Activated CD4-positive, alpha-beta T cell treated with anti-CD3 and anti-CD28 coated beads, Interleukin-2, amount 50 U/mL, for 24 hours (primary cell): ENCODE data around the gene ARHGEF19.
"Not testable (repeated sequence)": the region's sequence is repeated elsewhere in the genome, so short reads cannot be mapped to it uniquely, and the experiment has no call there.

Source experiments
- DNase-seq, 2 donors: peaks; one replicate each; pipeline ENCODE4 v3.0.0-alpha.2; 2020; ENCODE audit warnings: low read depth in 1 of 2, low spot score in 1 of 2

ARHGEF19 gene

GRCh38 chr1:16222716-16223115, 10.3 kb upstream of the ARHGEF19 start:
- DNase-seq: not testable (repeated sequence)

GRCh38 chr1:16221499-16221898, 9.0 kb upstream of the ARHGEF19 start:
- no peak for DNase-seq

GRCh38 chr1:16219968-16220500, 7.6 kb upstream of the ARHGEF19 start:
- DNase-seq: no peak

GRCh38 chr1:16218674-16219071, 6.2 kb upstream of the ARHGEF19 start:
- no peak for DNase-seq

DNA sequence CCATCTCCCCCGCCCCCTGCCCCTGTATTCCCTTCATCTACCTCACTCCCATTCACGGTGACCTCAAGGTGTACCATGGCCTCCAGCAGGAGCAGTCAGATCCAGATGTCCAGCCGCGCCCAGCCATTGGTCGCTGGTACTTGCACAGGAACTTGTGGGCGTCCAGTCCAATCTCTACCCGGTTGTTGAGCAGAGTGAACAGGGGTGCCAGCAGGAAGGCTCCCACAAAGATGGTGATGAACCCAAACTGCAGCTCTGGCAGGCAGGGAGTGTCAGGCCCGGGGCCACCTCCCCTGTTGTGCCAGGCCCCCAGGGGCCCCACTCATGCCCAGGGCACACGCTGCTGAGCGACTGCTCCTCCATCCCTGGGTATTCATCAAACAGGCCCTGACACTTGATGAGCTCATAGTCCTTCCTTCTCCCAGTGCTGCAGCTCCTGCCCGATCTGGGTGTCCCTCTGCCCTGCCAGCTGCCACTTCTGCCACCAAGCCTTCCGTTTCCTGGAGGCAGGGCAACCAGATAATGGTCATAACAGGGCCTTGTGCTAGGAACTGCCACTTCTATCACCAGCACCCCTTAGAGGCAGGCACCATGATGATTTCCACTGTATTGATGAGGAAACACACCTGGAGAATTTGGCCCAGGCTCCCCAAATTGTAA, 5.7 kb upstream of the ARHGEF19 start:
- DNase-seq: no peak

DNA sequence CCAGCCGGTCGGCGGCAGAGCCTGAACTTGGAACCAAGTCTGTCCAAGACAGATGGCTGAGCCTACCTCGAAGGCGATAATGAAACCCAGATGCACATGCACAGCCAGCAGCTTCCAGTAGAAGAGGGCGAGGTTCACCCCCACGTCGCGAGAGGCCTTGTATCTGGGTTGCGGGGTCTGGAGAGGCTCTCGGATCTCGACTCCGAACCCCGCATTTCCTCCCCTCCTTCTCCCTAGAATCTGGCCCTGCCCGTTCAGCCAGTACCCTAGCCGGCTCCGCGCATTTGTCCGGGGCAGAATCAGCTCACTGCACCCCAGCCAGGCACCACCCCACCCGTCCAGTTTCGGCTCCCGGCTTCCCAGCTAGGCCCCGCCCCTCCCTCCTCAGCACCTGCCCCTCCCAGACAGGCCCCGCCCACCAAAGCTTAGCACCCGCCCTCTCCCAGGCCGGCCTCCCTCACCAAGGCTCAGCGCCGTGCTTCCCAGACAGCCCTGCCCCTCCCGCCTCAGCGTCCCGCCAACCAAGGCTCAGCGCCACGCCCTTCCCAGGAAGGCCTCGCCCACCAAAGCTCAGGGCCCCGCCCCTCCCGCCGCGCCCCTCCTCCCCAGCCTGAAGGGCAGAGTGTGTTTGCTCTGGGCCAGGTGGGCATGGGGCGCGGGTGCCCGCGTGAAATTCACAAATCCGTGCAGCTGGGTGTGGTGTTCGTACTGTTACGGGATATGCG, 4.8 kb upstream of the ARHGEF19 start:
- peak; percentile 80 to 91 for DNase-seq

- peak in 1 of 2 donors; percentile 42 for DNase-seq
These were observed 3.7 kb upstream of the ARHGEF19 start for GRCh38 chr1:16215882-16216753.

DNA sequence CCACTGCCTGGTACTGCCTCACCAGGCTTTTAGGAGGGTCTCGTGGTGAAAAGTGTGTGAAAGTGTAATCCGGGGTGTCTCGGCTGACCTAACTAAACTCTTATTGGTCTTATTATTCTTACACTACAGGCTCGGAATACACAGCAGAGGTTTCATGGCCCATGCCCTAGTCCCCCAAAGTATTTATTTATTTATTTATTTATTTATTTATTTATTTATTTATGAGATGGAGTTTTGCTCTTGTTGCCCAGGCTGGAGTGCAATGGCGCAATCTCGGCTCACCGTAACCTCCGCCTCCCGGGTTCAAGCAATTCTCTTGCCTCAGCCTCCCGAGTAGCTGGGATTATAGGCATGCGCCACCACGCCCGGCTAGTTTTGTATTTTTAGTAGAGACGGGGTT, 2.8 kb upstream of the ARHGEF19 start:
- DNase-seq: not testable (repeated sequence)

DNA sequence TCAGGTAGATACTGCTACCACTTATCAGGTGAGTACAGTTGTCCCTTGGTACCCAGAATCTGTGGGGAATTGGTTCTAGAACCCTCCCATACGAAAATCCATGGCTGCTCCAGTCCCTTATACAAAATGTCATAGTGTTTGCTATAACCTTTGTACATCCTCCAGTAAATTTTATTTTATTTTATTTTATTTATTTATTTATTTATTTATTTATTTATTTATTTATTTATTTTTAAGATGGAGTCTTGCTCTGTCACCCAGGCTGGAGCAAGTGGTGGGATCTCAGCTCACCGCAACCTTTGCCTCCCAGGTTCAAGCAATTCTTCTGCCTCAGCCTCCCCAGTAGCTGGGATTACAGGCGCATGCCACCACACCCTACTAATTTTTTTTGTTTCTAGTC, 1.1 kb upstream of the ARHGEF19 start:
- not testable (repeated sequence) for DNase-seq

- DNase-seq: no peak
These were observed 561 bp upstream of the ARHGEF19 start for GRCh38 chr1:16213013-16213412.

DNA sequence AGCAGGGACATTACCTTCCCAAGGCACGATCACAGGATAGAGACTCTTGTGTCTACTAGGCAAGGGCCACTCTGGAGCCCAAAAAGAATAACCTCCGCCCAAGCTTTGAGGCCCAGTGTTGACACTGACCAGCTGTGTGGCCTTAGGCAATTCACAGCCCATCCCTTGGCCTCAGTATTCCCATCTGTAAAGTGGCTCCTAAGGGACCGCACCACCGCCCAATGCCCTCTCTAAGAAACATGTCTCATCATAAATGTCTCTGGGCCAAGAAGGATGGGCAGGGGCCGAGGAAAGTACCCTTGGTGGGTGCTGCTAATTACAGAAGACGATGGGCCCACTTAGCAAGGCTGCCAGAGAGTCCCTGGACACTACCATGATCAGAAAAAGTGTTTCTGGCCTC, 628 bp downstream of the ARHGEF19 start:
- DNase-seq: no peak

DNA sequence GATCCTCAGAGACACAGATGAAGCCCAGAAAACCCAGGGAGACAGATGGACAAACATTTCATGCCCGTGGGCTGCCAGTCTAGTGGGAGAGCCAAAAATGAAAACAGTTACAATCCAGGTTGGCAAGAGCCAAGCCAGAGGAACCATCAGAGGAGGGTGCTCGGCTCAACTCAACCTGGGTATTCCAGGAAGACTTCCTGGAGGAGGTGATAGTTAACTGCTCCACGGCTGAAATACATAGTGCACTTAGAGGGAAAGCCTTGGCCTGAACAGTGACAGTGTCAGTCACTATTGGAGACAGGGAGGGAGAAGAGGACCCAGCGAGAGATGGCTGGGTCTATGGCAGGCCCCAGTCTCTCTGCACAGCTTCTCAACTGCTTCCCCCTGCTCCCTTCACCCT, 1.9 kb downstream of the ARHGEF19 start:
- no peak for DNase-seq

- DNase-seq: no peak
These were observed 2.5 kb downstream of the ARHGEF19 start for GRCh38 chr1:16209847-16210407.

GRCh38 chr1:16209132-16209846, 3.2 kb downstream of the ARHGEF19 start:
- DNase-seq: no peak

DNA sequence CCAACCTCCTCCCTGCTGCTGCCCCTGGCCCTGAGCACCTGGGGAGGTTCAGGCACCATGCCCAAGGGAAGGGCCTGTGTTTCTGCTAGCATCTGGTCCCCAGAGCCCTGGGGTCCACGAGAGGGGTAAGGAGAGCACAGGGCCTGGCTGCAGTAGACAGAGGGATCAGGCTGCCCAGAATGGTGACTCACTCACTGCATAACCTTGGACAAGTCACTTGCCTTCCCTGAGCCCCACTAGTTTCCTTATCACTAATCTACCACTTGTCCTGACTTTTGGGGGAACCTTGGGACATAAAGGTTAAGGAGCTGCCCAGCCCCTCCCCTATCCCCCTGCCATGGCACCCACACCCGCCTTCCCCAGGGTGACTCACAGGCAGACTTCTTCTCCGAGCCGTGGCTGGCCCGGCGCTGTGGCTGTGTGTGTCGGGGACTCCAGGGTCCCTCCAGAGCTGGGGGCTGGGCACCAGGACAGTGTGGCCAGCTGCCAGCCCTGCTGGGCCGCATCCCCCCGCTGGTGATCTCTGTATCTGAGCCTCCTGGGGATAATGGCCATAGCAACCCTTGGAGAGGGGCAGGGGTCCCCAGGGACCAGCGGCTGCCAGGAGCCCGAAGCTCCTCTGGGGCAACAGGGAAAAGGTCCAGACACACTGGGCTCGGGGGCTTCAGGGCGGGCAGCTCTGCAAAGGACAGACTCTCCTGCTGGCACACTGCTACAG, 4.0 kb downstream of the ARHGEF19 start:
- DNase-seq: no peak

DNA sequence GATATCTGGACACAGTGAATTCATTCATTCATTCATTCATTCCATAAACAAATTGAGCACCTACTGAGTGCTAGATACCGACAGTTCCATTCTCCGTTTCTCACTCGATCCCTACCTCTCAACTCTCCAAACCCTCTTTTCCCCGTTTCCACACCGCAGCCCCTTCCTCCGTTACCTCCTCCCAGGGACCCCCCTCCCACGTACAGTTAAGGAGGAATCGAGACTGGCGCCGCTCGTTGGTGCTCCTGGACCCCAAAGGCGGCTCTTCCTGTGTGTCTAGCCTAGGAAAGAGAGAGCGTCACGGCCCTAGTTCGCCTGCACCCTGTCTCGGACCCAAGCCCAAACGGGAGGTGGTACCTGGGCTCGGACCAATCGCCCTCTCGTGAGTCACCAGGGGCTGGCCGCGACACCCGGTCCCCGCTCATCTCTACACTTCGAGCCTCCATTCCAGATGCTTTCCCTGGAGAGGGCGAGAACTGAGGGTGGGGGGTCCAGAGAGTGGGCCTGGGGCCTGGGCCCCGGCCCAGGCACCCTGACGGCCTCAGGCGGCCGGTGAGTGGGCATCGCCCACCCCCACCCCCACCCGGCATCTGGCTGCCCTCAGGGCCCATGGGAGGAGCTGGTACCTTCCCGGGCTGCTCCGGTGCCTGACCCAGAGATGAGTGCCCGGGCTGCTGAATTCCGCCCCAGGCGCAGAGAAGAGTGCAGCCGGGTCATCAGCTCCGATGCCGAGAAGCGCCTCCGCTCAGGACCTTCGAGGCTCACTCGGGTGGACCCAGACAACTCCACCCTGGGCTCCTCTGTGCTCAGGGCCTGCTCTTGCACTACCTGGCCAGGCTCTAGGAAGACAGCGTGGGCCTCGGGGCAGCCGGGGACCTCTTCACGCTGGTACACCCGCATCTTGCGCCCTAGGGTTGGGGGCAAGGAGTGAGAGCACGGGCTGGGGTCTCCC, 4.9 kb downstream of the ARHGEF19 start:
- DNase-seq: no peak

DNA sequence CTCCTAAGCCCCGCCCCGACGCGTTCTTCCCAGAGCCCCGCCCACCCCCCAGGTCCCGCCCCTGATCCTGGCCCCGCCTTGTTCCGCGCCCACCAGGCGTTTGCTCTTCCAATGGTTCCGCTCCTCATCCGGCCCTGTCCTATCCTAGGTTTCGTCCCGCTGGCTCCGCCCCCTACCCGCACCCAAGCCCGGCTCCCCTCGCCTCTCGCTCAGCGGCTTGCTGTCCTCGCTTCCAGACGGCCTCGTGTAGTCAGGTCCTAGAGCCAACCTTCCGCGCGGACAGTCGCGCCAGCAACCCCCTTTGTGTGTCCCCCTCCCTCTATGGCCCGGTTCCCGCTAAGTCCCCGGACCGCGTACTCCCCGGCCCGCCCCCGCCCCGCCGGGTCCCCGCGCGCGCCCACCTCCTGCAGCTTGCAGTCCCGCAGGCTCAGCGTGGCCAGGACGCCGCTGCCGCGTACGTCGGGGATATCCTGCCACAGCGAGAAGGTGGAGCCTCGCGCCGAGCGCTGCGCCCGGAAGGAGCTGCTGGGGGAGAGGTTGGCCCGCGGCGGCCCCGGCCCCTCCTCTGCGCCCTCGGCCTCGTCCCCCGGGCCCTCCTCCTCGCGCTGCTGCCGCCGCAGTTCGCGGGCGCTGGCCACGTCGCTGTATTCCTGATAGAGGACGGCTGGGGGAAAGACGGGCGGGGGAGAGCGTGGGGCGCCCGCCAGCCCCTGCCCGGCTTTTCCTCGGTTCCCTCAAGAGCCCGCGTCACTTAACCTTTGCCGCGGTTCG, 5.7 kb downstream of the ARHGEF19 start:
- DNase-seq: peak; percentile 85 to 90

GRCh38 chr1:16205891-16206546, 6.4 kb downstream of the ARHGEF19 start:
- no peak for DNase-seq
